H4 (cell line): ENCODE data around the gene TCF7. TPM values are rescaled to one million over a fixed set of nuclear protein-coding genes. Genes with fewer than 3 reads are reported as not detected.
"Not testable (repeated sequence)": the region's sequence is repeated elsewhere in the genome, so short reads cannot be mapped to it uniquely, and the experiment has no call there.

Experiments
- DNase-seq: peaks from one replicate; pipeline ENCODE4 v3.0.0-alpha.2; 2015; ENCODE audit warnings: low spot score
- total RNA-seq: library from RNA; depleted of rRNA; stranded (reverse); fragments of >200 nt; shearing (Covaris generic); gene quantifications from 2 replicates; pipeline ENCODE4 v1.2.3, GENCODE V29; 2014

The TCF7 gene
- total RNA-seq, 1 experiment from 2014 or later = 2.9 TPM

GRCh38 chr5:134145041-134145757 is 30.7 kb downstream of the TCF7 start:
- DNase-seq = peak; percentile 8

DNA sequence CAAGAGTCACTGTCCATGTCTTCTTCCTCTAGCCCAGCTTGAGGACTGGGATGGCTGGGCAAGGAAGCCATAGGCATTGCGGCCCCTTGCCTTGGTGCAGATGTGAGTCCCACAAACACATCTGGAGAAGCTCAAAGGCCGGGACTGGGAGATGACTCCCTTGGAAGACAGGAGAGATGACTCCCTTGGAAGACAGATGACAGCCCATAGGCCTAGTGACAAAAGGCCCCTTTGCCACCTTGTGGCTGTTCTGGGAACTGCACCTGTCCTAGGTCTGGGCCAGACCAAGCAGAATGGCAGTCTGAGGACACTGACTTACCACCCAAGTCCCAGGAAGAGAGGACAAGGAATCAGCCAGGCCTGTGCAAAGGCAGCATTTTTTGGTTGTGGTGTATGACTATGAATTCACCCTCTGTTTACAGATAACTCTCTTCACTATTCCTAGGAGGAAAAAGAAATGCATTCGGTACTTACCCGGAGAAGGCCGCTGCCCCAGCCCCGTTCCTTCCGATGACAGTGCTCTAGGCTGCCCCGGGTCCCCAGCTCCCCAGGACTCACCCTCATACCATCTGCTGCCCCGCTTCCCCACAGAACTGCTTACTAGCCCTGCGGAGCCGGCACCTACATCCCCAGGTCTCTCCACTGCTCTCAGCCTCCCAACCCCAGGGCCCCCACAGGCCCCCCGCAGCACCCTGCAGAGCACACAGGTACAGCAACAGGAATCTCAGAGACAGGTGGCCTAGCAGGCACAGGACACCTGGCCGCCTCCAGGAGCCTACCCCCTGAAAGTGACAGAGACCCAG is 31.5 kb downstream of the TCF7 start:
- peak; percentile 65 for DNase-seq

- no peak for DNase-seq
These were observed 32.4 kb downstream of the TCF7 start for GRCh38 chr5:134146651-134147518.

DNA sequence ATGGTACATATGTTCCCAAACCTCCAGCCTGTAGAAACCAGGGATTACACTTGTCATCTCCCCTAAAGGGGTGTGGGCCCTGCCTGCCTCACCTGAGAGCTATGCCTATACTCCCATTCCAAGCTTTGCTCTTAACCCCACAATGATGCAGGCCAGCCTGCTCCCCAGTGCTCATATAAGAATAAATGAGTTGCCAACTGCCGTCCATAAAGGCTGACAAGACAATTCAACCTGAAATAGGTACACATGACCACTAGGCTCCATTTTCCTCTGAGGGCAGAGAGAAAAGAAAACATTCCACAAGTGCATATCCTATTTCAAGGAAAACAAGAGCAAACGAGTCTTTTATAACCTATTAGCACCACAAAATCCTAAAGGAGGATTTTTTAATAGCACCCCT is 33.8 kb downstream of the TCF7 start:
- peak; percentile 3 for DNase-seq

DNA sequence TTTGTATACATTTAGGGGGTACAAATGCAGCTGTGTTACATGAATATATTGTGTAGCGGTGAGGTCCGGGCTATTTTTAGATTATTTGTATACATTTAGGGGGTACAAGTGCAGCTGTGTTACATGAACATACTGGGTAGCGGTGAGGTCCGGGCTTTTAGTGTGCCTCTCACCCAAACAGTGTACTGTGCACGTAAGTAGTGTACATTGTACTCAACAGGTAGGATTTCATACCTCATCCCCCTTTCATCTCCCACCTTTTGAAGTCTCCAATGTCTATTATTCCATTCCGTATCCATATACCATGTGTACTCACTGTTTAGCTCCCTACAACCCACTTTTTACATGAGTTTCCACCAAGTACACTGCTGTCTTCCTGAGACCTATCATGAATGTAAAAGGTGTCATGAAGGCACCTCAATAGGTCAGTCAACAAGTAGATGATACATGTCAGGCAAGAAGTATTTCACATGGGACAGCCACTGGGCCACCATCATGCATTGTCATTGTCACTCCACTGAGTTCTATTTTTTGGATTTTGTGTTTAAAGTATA is 34.6 kb downstream of the TCF7 start:
- DNase-seq = no peak

GRCh38 chr5:134149571-134150303 is 35.3 kb downstream of the TCF7 start:
- DNase-seq = peak; percentile 8

DNA sequence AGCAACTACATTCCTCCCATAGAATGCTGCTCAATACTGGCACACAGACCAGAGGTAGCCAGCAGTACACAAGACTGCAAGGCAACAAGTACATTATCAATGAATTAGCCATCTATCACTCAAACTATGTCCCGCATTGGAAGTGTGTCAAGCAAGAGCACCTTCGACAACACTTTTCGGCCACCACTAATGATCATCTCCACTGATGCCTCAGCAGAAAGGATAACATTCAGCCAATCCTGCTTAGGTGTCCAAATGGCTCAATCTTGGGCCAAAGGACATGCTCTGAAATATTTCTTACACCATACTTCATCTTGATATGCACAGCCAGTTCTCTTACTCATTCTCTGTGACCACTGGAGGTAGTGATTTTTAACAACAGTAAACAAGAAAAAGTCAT is 37.2 kb downstream of the TCF7 start:
- DNase-seq = no peak

DNA sequence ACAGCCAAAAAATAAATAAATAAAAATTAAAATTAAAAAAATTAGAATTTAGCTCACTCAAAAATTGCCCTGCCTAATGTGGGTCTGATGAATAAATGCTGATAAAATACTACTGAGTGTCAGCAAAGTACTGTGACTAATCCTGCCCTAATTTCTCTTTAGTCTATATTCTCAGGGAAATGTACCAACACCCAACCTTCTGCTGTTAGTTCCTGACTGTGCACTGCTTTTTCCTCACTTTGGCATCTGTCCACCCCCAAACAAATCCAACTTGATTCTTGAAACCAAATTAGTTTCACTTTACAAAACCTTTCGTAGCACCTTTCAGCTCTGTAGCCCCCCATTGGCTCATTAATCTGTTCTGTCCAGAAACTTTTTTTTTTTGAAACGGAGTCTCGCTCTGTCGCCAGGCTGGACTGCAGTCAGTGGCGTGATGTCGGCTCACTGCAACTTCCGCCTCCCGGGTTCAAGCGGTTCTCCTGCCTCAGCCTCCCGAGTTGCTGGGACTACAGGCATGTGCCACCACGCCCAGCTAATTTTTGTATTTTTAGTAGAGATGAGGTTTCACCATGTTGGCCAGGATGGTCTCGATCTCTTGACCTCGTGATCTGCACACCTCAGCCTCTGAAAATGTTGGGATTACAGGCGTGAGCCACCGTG is 37.8 kb downstream of the TCF7 start:
- DNase-seq = not testable (repeated sequence)

DNA sequence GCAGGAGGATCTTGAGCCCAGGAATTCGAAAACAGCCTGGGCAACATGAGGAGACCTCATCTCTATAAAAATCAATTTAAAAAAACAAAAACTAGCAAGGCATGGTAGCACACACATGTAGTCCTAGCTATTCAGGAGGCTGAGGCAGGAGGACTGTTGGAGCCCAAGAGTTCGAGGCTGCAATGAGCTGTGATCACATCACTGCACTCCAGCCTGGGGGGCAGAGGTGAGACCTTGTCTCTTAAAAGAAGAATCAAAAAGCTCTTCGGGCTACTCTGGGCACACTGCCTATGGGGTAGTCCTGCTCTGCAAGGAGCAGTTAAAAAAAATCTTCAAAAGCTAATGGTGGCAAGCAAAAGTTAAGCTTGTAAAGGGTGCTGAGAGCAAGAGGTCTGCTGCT is 38.8 kb downstream of the TCF7 start:
- DNase-seq = no peak

DNA sequence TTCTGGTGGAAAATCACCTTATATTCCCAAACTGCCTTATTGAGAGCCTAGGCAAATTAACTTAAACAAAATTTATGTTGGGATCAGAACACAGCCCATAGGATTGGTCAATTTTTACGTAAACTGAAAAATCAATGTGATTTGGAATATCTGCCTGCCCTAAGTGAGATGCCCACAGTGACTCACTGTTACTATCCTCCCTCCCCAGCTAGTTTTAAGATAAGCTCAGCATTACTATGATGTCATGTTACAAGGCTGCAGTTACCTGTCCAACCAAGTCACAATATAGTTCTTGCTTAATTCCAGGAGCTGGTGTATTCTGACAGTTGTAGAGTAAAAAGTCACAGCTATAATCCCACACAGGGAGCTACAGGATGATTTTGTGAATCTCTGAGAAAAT is 39.2 kb downstream of the TCF7 start:
- no peak for DNase-seq

DNA sequence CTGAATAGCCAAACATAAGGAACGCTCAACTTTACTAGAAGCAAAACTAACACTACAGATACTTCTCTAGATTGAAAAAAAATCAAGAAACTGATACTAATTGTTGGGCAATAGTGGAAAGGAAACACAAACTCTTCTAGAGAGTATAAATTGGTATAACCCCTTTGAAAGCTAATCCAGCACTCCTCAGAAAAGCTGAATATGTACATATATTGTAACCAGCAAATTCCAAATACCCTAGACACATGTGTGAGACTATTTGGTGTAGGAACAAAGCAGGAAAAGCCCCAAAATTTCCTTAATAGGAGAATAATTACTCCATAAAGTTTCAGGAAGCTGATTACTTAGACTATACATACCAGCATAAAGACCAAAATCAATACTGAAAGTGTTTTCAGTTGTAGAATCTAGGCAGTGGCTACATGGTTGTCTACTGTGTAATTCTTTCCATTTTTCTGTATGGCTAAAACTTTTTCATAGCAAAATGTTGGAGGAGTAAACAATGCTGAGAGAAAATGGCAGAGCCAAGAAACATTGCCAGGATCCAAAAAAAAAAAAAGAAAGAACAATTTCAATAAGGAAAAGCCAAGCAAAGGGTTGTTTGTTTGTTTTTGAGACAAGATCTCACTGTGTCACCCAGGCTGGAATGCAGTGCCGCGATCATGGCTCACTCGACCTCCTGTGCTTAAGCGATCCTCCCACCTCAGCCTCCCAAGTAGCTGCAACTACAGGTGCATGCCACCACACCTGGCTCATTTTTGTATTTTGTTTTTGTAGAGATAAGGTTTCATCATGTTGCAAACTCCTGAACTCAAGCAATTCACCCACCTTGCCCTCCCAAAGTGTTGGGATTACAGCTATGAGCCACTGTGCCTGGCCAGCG is 47.3 kb downstream of the TCF7 start:
- no peak for DNase-seq

GRCh38 chr5:134162592-134162991 is 48.1 kb downstream of the TCF7 start:
- no peak for DNase-seq

- no peak for DNase-seq
These were observed 57.5 kb downstream of the TCF7 start for GRCh38 chr5:134171972-134172371.

DNA sequence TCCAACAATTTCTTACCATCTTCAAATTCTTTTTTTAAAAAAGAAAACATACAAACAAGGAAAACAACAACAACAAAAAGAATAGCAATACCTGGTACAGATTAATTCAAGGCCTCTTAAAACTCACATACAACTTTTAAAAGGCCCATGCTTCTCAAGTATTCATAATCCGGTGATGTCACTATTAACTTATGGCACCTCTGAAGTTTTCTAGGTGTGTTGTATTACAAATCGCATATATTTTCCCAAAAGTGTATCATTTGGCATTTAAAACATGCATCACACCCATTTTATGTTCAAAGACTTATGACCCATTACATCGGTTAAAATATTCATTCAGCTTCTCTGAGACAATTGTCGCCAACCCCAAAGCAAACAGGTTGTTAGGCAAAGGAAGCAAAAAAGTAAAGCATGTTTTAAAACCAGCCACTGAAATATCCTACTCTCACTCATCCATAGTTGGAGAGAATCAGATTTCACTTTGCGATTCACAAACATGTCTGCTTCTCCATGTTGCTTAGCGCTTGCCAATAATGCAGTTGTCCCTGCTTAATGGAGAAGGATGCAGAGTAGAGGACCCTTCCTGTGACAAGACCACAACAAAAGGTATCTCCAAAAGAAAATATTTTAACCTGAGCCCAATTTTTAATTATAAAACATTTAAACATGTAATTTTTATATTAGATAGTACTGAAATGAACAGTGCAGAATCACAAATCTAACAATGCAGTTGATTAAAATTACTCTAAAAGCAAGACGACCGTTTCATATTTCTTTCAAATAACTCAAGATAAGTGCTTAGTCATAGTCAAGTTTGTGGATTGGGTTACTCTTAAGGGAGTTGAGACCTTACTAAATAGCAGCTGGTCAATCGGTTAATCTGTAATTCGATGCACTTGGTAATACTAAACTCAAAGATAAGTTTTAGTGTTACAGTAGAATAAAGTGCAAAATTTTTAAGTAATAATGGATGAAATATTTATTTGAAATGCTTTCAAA is 60.7 kb downstream of the TCF7 start:
- DNase-seq = peak; percentile 25

DNA sequence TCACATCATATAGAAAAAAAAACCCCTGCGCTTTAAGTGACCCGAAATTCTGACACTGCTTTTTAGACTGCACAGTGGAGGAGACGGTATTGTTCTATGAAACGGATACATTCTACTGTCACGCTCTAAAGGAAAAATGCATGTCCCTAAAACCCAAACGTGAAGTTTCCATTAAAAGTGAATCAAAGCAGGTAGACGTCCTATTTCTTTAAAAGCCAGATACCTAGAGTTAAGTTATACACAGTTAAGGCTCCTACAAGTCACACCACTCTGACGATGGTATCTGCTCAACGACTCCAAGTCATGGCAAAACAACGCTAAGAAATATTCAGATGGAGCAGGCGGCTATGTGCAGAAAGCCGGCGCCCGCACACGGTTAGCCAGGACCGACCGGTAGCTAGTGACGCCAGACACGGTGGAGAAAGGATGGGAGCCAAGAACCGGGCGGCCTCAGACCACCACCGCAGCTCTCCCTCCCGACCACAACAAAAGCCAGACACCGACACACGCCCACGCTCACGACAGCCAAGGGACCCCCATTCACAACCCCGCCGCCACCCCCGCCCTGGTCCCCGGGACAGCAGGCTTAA is 61.5 kb downstream of the TCF7 start:
- no peak for DNase-seq

DNA sequence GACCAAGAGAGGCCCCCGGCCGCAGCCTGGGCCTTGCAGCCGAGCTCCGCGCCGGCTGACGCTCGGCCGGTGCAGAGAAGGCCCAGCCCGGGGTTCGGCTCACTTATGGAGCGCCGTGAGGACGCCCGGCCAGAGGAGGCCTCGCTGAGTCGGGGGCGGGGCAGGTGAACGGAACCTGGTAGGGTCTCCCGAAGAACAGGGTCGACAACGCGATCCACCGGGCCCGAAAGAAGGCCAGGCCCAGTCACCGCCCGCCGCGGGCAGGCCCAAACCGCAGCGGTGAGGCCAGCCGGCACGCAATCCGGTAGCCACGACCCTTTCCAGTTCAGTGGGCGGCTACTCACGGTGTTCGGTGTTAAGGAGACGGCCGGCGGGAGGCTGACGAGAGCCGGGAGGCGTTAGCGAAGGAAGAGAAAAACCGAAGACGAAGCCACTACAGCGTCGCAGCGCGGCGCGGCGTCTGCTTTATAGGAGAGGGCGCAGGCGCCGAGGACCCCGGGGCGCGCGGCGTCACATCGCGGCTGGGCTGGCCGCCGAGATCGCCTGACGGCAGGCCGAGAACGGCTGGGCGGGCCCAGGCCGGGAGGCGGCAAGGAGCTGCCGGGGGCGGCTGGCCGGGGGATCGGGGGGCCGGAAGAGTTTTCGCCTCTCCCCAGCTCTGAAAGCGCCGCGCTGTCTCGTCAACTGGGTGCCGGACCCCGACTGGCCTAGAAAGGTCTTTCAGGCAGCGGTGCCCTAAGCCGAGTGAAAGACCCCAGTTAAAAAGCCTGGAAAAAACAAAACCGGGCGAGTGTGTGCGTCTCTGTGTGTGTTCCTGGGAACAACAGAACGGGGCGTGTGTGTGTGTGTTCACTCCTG is 62.3 kb downstream of the TCF7 start, which contains the start of gene SKP1:
Gene SKP1, minus strand, starts transcription at position 440 of the 858 bp plus-strand sequence. CDS start 2,928 bp downstream, outside the sequence.
- peak; percentile 83 for DNase-seq
